Pancreas (tissue), 10 donors: ENCODE data around the gene GLB1L. TPM values are rescaled to one million over a fixed set of nuclear protein-coding genes. Genes with fewer than 3 reads are reported as not detected.

ENCODE experiments used
- ATAC-seq, 4 donors: fragments of 200-7000 bp; cut with Tn5 transposase; one replicate each; pipeline versions ENCODE4 v1.8.0 to v1.9.1; 2020; ENCODE audit warnings: mild to moderate bottlenecking in 4 of 4, moderate library complexity in 4 of 4
- DNase-seq, 6 donors: peaks; one replicate each; pipeline ENCODE4 v3.0.0-alpha.2; 2020
- FAIRE-seq: peaks from 2 replicates; lab custom pipeline; 2012; peaks lifted over from hg19 to GRCh38; lab: Jason Lieb, UNC
- H3K27ac ChIP-seq, 4 donors: fragments of 200-600 bp; sonication (generic); 1 replicate in 3 of 4; 2 replicates in 1 of 4; pipeline versions ENCODE4 v1.5.0 to v1.8.0; 2020
- H3K27me3 ChIP-seq, 4 donors: fragments of 200-600 bp; one replicate each; pipeline ENCODE4 v1.8.0; 2021
- H3K36me3 ChIP-seq, 3 donors: fragments of 200-600 bp; sonication (generic) in 1 of 3; one replicate each; pipeline versions ENCODE4 v1.5.0 to v1.8.0; 2020 to 2021
- H3K4me1 ChIP-seq, 3 donors: fragments of 200-600 bp; one replicate each; pipeline ENCODE4 v1.8.0; 2021
- H3K4me3 ChIP-seq, 4 donors: fragments of 200-600 bp; sonication (generic) in 2 of 4; one replicate each; pipeline versions ENCODE4 v1.5.0 to v1.8.0; 2020 to 2021
- H3K9me3 ChIP-seq, 4 donors: fragments of 200-600 bp; one replicate each; pipeline ENCODE4 v1.8.0; 2021
- WGBS, 2 donors: extraction: QIAGEN DNeasy Blood & Tissue Kit; methylation state at CpG; one replicate each; pipeline ENCODE4 v1.1.7; 2013; 5-methylcytosine and 5-hydroxymethylcytosine counted together
- intact Hi-C, 3 donors: fragments of 100-400 bp; cut with DNase I; formaldehyde crosslinking; loops; one replicate each; pipeline versions ENCODE4 v1.11.1 to v1.14.2; 2022
- polyA plus RNA-seq, 2 donors: library from polyadenylated mRNA; stranded (reverse); fragments of 200-250 nt; gene quantifications; one replicate each; pipeline ENCODE4 v1.2.3, GENCODE V29; 2013
- total RNA-seq, 6 donors: library from RNA; stranded (reverse); fragmentation: NEBNext Ultra II Directional in 4 of 6; extraction: Animal tissue kit (Norgen Biotek cat#: 25700) in 4 of 6; gene quantifications; one replicate each; pipeline versions ENCODE4 v1.2.1 to v1.2.4, GENCODE V29; 2021 to 2023
- TF ChIP-seq, protein P1 (sequence below), 4 donors: fragments of 200-600 bp; sonication (generic) in 3 of 4; IDR thresholded peaks; one replicate each; pipeline versions ENCODE4 v1.5.0 to v1.8.0; 2021; ENCODE audit warnings: antibody characterized with exemption in 4 of 4
- donor health status: healthy with polysubstance abuse.
- donor health status: DM: no; HTN: no; CAD: no; lungs with moderate emphysema.
- donor health status: DM: no; HTN: no; CAD: no.
- donor health status: control.
- donor health status: control.
- donor health status: Bipolar disorder and iron deficiency.
- donor health status: DM: yes; HTN: yes; CAD: no.
- donor health status: DM: no; HTN: no; CAD: no.
- donor health status: DM: no; HTN: no; CAD: no.
- donor health status: DM: yes; HTN: yes; CAD: no.

Gene GLB1L
- total and polyA plus RNA-seq, 8 donors: 1.8 to 6.9 (median 3.2) TPM

DNA sequence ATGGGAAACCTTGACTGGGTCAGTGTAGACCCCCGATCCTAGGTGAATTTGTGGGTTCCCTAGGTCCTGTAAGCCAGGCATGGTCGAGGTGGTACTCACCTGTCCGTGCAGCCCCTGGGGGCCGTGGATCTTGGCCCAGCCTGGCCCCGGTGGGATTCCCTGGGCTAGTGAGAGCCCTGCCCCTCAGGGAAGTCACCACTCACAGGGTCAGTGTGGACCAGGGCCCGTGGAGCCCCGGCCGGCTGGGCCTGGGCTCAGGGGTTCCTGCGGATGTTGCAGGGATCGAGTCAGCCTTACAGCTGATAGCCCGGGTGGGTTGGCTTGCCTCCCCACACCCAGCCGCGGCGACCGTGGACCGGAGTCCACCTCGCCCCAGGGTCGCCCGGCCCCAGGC lies 16.3 kb downstream of the GLB1L start:
- TF ChIP-seq, protein P1, sequence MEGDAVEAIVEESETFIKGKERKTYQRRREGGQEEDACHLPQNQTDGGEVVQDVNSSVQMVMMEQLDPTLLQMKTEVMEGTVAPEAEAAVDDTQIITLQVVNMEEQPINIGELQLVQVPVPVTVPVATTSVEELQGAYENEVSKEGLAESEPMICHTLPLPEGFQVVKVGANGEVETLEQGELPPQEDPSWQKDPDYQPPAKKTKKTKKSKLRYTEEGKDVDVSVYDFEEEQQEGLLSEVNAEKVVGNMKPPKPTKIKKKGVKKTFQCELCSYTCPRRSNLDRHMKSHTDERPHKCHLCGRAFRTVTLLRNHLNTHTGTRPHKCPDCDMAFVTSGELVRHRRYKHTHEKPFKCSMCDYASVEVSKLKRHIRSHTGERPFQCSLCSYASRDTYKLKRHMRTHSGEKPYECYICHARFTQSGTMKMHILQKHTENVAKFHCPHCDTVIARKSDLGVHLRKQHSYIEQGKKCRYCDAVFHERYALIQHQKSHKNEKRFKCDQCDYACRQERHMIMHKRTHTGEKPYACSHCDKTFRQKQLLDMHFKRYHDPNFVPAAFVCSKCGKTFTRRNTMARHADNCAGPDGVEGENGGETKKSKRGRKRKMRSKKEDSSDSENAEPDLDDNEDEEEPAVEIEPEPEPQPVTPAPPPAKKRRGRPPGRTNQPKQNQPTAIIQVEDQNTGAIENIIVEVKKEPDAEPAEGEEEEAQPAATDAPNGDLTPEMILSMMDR (IDR thresholded peaks at IDR 0.05): no peak
- Histone ChIP-seq H3K36me3 (peaks cover 2 to 40% (median 29%) of the 10 kb centered on the region in 3 donors), H3K4me3 (peak overlapping the region; percentile 58 to 89 (median 76)), H3K27me3 (no peaks in the 10 kb centered on the region), H3K4me1 (peaks cover 12 to 21% (median 16%) of the 10 kb centered on the region in 3 donors), H3K9me3 (no peaks in the 10 kb centered on the region), H3K27ac (peak overlapping the region; percentile 91 to 95 (median 92))
- FAIRE-seq (no peak), DNase-seq (peak in 1 of 6 donors; percentile 89), ATAC-seq (peak in 3 of 4 donors; percentile 2 to 5 (median 3))
- intact Hi-C loops: no loop called here
- 1 to 2% methylated on average over 19 of the region's 19 CpGs for WGBS, 2 donors

DNA sequence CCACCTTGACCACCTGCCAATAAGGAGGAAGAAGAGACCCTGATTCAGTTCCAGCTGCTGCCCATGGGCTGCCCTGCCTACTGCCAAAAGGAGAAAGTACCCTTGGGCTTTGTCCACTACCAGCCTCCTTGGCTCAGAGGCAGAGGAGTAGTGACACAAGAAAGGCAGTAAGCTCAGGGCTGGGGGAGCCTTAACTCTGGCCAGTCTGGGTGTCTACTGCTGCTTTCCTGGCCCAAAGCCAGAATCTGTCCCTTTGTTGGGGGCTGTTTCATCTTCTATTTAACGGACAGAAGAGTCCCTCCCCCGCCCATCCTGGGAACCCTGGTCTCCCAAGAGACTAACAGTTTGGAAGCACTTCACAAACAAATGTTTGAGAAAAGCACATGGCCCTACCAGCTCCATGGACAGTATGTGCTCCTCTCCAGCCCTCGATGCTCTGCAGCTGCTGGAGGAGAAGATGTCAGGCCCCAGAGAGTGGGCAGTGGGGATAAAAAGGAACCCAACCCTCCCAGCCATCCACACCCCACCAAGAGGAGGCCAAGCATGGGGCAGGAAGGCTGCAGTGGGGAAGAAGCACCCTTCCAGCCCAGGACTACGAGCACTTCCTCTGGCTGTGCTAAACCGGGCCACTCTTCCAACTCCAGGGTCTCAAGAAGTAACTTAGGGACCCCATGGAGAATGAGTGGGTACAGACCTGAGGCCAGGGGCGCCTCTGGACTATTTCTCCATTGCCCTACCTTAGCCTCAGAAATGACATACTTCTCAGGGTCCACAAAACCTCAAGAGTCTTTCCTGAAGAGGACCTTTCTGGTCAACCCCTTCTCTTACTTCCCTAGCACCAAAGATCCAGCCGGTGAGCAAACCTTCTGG lies 17.0 kb downstream of the GLB1L start:
- Histone ChIP-seq H3K4me3 (peak overlapping the region; percentile 58 to 89 (median 76)), H3K36me3 (peaks cover 7 to 40% (median 30%) of the 10 kb centered on the region in 3 donors), H3K27me3 (no peaks in the 10 kb centered on the region), H3K4me1 (peaks cover 12 to 21% (median 16%) of the 10 kb centered on the region in 3 donors), H3K9me3 (no peaks in the 10 kb centered on the region), H3K27ac (peak overlapping the region in 2 of 4 donors; percentile 91 to 95)
- no peak for ATAC-seq
- no peak for FAIRE-seq
- 34 to 52% methylated on average over 7 of the region's 7 CpGs for WGBS, 2 donors
- TF ChIP-seq, protein P1 (IDR thresholded peaks at IDR 0.05): no peak
- DNase-seq: no peak
- intact Hi-C loops: no loop called here

DNA sequence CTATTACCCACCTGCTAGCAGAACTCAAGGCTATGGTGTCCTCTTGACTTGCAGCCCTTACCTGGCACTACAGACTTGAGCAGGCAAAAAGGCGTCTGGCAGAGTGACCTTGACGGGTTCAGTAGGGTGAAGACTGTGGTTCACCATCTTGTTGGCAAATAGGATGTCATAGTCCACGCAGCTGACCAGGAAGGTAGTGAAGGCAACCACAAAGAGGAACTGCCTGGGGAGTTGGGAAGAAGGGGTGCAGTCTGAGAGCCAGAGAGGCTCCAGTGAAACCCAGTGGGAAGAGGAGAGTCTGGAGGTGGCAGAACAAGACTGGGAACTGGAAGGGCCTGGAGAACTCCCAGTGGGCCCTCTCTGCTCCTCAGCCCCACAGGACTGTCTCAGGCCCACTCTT lies 19.9 kb downstream of the GLB1L start:
- Histone ChIP-seq H3K27me3 (no peaks in the 10 kb centered on the region), H3K27ac (no peak overlapping the region), H3K9me3 (no peaks in the 10 kb centered on the region), H3K4me3 (no peak overlapping the region), H3K36me3 (peaks cover 11 to 51% (median 33%) of the 10 kb centered on the region in 3 donors), H3K4me1 (peaks cover 8 to 12% (median 11%) of the 10 kb centered on the region in 3 donors)
- intact Hi-C loops: no loop called here
- FAIRE-seq: no peak
- 84% methylated on average over 3 of the region's 3 CpGs for WGBS, 2 donors
- TF ChIP-seq, protein P1 (IDR thresholded peaks at IDR 0.05): no peak
- ATAC-seq: no peak
- DNase-seq: no peak

DNA sequence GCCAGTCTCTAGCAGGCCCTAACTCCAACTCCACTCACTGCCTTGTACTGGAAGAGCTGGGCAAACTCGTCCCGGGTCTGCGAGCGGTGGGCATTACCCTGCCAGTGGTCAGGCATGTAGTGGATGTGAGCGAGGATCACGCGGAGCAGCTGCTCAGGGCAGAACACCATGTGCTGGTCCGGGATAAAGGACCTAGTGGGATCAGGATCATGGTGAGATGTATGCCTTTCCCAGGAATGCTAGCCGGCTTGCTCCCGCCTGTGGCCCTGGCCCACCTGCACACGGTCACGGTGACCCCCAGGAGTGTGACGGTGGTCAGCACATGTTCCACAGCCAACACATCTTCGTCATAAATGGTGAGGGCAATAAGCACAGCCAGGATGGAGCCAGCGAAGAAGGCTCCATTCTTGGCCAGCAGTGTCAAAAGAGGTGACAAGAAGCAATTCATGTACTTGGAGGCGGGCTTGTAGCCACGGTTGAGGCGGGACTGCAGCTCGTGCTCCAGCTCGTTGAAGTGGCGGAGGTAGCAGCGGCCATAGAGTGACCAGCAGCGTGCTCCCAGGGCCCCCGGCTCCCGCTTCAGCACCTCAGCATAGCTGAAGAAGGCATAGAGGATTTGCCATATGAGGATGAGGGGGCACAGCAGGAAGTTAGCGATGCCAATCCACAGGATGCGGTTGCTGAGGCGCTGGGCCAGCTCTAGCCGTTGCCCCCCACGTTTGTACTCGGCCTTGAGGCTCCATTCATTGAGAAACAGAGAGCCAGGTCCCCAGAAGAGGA lies 21.2 kb downstream of the GLB1L start:
- peaks cover 15 to 18% (median 15%) of the 10 kb centered on the region in 3 donors for H3K4me1 ChIP-seq
- 92% methylated on average over 31 of the region's 31 CpGs for WGBS, 2 donors
- no peak overlapping the region for H3K27ac ChIP-seq
- intact Hi-C loops: no loop called here
- no peak for ATAC-seq
- no peaks in the 10 kb centered on the region for H3K27me3 ChIP-seq
- FAIRE-seq: no peak
- no peak overlapping the region for H3K4me3 ChIP-seq
- TF ChIP-seq, protein P1 (IDR thresholded peaks at IDR 0.05): no peak
- H3K36me3 ChIP-seq: peaks cover 11 to 58% (median 33%) of the 10 kb centered on the region in 3 donors
- no peaks in the 10 kb centered on the region for H3K9me3 ChIP-seq
- no peak for DNase-seq
